ENCODE results near the gene TEC. TPM values are rescaled to one million over a fixed set of nuclear protein-coding genes. Genes with fewer than 3 reads are reported as not detected.

TEC gene
- total and polyA plus RNA-seq, 2 of the 8 experiments (the other 6 are each of a cell fraction or from before 2014, with no cell fraction given), result 0.73 to 1.8 TPM

DNA sequence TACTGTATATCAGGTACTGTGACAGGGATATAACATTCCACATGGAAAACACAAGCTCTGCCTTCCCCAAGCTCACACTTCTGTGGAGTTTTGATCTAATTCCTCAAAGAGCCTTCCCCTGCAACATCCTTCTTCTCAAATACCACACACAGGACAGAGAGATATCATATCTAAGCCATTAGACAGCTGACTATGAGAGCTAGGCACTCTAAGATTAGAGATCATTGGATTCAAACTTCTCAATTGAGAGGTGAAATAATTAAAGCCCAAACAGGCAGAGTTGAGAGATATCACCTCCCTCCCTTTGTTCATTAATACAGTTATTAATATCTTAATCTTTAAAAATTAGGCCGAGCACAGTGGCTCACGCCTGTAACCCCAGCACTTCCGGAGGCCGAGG lies 25.0 kb downstream of the TEC start:
- ChIA-PET CTCF (ENCODE audit: partially characterized antibody) (no interaction called here), POLR2A (ENCODE audit: partially characterized antibody) (no interaction called here)
- Histone ChIP-seq H4K91ac (replicated peaks; ENCODE audit: insufficient read length, low read length) (no peak overlapping the region), H3K23me2 (ENCODE audit: low read depth, low read length) (no peaks in the 10 kb centered on the region), H2BK120ac (replicated peaks; ENCODE audit: low read depth, low read length) (no peak overlapping the region), H4K20me1 (replicated peaks in 1 of 2; ENCODE audit: control insufficient read depth in 1 of 2, insufficient read depth in 2 of 2, low read length in 2 of 2) (no peaks in the 10 kb centered on the region), H3K18ac (ENCODE audit: extremely low read depth, low read length) (no peak overlapping the region), H3K4ac (replicated peaks; ENCODE audit: insufficient read length, low read depth, low read length) (no peak overlapping the region), H4K8ac (ENCODE audit: extremely low read depth, insufficient read depth, low read length) (no peak overlapping the region), H3K79me2 (ENCODE audit: control insufficient read depth in 1 of 2, insufficient read depth in 2 of 2, low read length in 2 of 2) (no peaks in the 10 kb centered on the region), H4K5ac (ENCODE audit: insufficient read length, low read depth, low read length) (no peak overlapping the region), H2BK20ac (ENCODE audit: low read length) (no peak overlapping the region), H3K27me3 (replicated peaks in 1 of 4; ENCODE audit: control insufficient read depth in 3 of 4, extremely low read depth in 1 of 4, insufficient read depth in 3 of 4, low read length in 3 of 4) (no peaks in the 10 kb centered on the region), H3K4me1 (replicated peaks in 1 of 4; ENCODE audit: control insufficient read depth in 3 of 4, insufficient read depth in 4 of 4, low read length in 3 of 4) (no peaks in the 10 kb centered on the region), H3K56ac (replicated peaks; ENCODE audit: insufficient read length, low read depth, low read length) (no peak overlapping the region), H3K79me1 (ENCODE audit: low read depth, low read length) (no peaks in the 10 kb centered on the region; the same call in 1 of the 2 replicates), H3K36me3 (ENCODE audit: control insufficient read depth in 2 of 4, insufficient read depth in 4 of 4, low read length in 3 of 4) (no peaks in the 10 kb centered on the region), H3K4me2 (ENCODE audit: insufficient read depth in 1 of 2, low read depth in 2 of 2, low read length in 2 of 2) (no peak overlapping the region), H3K23ac (ENCODE audit: insufficient read length) (no peak overlapping the region), H2AFZ (ENCODE audit: low read length) (no peak overlapping the region), H3K9me3 (ENCODE audit: insufficient read depth in 2 of 2, low read depth in 1 of 2, low read length in 1 of 2) (no peaks in the 10 kb centered on the region), H2AK5ac (ENCODE audit: low read depth, low read length) (no peak overlapping the region), H3K27ac (ENCODE audit: low read depth, low read length) (no peak overlapping the region), H3K14ac (ENCODE audit: insufficient read length) (no peak overlapping the region), H3K4me3 (ENCODE audit: extremely low read depth in 1 of 4, insufficient read depth in 2 of 4, low read depth in 3 of 4, low read length in 4 of 4) (no peak overlapping the region), H2BK5ac (ENCODE audit: low read depth, low read length) (no peak overlapping the region), H3K9ac (replicated peaks in 1 of 4; ENCODE audit: extremely low read depth in 1 of 4, low read depth in 3 of 4, low read length in 3 of 4) (no peak overlapping the region), H2BK12ac (ENCODE audit: low read depth, low read length) (no peak overlapping the region), H2BK15ac (ENCODE audit: low read length) (no peak overlapping the region)
- DNase-seq (ENCODE audit: low read depth in 1 of 2, low spot score in 2 of 2), result no peak
- WGBS, 2 experiments (ENCODE audit: extremely low coverage in 1 of 2, insufficient coverage in 1 of 2, insufficient read length in 1 of 2, insufficient replicate concordance in 2 of 2, low coverage in 1 of 2, low lambda C conversion rate in 2 of 2, missing lambda C conversion rate in 1 of 2), result 95% methylated on average over 4 of the region's 4 CpGs; no CpG with 5 or more reads in 1 of the 2 experiments
- FAIRE-seq, result no peak
- TF ChIP-seq, protein P1, sequence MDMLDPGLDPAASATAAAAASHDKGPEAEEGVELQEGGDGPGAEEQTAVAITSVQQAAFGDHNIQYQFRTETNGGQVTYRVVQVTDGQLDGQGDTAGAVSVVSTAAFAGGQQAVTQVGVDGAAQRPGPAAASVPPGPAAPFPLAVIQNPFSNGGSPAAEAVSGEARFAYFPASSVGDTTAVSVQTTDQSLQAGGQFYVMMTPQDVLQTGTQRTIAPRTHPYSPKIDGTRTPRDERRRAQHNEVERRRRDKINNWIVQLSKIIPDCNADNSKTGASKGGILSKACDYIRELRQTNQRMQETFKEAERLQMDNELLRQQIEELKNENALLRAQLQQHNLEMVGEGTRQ (IDR thresholded peaks at IDR 0.05; ENCODE audit: low read length), result no peak
- no peak for TF ChIP-seq POLR2AphosphoS5 (IDR thresholded peaks at IDR 0.05; ENCODE audit: low read depth, low read length)

All from H1 (cell line).